ENCODE data around the gene RNASEH2C.
"Not testable (repeated sequence)": the region's sequence is repeated elsewhere in the genome, so short reads cannot be mapped to it uniquely, and the experiment has no call there.

RNASEH2C gene

GRCh38 chr11:65692367-65692766, 28.2 kb downstream of the RNASEH2C start:
- Histone ChIP-seq H3K27ac (no peak overlapping the region), H3K4me3 (no peak overlapping the region)
- no peak for DNase-seq (ENCODE audit: low spot score)
- TF ChIP-seq CTCF (IDR thresholded peaks at IDR 0.05): no peak

DNA sequence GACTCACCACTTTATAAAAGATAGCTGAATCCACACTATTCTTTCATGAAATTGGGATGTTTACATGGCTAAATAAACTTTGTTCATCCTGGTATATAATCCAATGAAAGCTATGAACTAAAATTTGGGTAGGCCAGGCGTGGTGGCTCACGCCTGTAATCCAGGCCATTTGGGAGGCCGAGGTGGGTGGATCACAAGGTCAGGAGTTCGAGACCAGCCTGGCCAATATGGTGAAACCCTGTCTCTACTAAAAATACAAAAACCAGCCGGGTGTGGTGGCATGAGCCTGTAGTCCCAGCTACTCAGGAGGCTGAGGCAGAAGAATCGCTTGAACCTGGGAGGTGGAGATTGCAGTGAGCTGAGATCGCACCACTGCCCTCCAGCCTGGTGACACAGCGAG, 28.8 kb downstream of the RNASEH2C start:
- H3K27ac ChIP-seq; DNase-seq (ENCODE audit: low spot score): not testable (repeated sequence)

DNA sequence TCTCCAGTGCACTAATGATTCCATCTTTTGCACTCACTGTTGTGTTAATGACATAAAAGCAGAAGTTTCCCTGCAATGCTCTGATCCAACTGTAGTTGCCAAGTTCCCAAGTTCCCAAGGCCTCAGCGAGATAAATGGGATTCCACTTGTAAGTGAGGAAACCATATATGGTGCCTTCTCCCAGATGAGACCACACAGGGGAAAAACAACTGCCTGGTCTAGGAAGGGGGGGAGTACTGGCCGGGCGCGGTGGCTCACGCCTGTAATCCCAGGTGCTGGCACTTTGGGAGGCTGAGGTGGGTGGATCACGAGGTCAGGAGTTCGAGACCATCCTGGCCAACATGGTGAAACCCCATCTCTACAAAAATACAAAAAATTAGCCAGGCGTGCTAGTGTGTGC, 34.6 kb downstream of the RNASEH2C start:
- H3K27ac ChIP-seq: no peak overlapping the region

More for the DNA sequence above, 28.8 kb downstream of the RNASEH2C start:
- H3K4me3 ChIP-seq: not testable (repeated sequence)

DNA sequence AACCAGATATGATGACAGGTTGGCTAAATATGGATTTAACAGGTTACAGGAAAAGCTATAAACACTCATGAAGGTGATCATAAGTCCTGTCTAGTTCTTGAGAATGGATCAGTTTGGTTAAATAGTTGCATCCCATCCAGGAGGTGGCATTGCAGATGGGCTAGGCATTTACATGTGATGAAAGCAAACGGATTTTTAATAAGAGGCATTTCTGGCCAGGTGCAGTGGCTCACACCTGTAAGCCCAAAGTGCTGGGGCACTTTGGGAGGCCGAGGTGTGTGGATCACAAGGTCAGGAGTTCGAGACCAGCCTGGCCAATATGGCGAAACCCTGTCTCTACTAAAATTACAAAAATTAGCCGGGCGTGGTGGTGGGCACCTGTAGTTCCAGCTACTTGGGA, 37.1 kb downstream of the RNASEH2C start:
- H3K27ac ChIP-seq; H3K4me3 ChIP-seq; DNase-seq (ENCODE audit: low spot score): not testable (repeated sequence)

More for the DNA sequence above, 34.6 kb downstream of the RNASEH2C start:
- no peak for DNase-seq (ENCODE audit: low spot score)
- no peak for TF ChIP-seq CTCF (IDR thresholded peaks at IDR 0.05)
- no peak overlapping the region for H3K4me3 ChIP-seq

GRCh38 chr11:65680192-65680743, 40.3 kb downstream of the RNASEH2C start:
- H3K4me3 ChIP-seq: no peak overlapping the region
- DNase-seq (ENCODE audit: low spot score): no peak
- TF ChIP-seq CTCF (IDR thresholded peaks at IDR 0.05): no peak
- H3K27ac ChIP-seq: no peak overlapping the region

DNA sequence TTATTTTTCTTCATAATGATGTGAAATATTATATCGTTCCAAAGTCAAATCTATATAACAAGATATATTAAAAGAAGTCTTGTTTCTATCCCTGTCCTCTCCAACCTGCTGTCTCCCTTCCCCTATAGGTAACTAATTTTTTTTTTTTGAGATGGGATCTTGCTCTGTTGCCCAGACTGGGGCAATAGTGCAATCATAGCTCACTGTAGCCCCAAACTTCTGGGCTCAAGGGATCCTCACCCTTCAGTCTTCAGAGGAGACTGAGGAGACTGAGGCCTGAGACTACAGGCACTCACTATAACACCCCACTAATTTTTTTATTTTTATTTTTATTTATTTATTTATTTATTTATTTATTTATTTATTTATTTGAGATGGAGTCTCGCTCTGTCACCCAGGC, 47.6 kb downstream of the RNASEH2C start:
- no peak for TF ChIP-seq CTCF (IDR thresholded peaks at IDR 0.05)
- no peak overlapping the region for H3K4me3 ChIP-seq
- no peak overlapping the region for H3K27ac ChIP-seq
- no peak for DNase-seq (ENCODE audit: low spot score)

GRCh38 chr11:65672180-65672860, 48.3 kb downstream of the RNASEH2C start:
- Histone ChIP-seq H3K27ac (no peak overlapping the region), H3K4me3 (no peak overlapping the region)
- no peak for TF ChIP-seq CTCF (IDR thresholded peaks at IDR 0.05)
- no peak for DNase-seq (ENCODE audit: low spot score)
